Endometrial microvascular endothelial cells (primary cell): ENCODE results near the gene SFTPA1. TPM values are rescaled to one million over a fixed set of nuclear protein-coding genes. Genes with fewer than 3 reads are reported as not detected.
"Not testable (repeated sequence)": the region's sequence is repeated elsewhere in the genome, so short reads cannot be mapped to it uniquely, and the experiment has no call there.

Source experiments
- in situ Hi-C: cut with HindIII; loops from 2 replicates; pipeline ENCODE4 v1.10.0; 2017; ENCODE audit warnings: low sequenced_read_pairs, low pct_unique_long_range_greater_than_20kb; ENCODE audit errors: inconsistent ontology term
- total RNA-seq: library from RNA; depleted of rRNA; stranded (reverse); fragments of >200 nt; gene quantifications from one replicate; pipeline ENCODE4 v1.2.3, GENCODE V29; 2015; ENCODE audit errors: inconsistent ontology term

SFTPA1 gene
- total RNA-seq, result not detected

DNA sequence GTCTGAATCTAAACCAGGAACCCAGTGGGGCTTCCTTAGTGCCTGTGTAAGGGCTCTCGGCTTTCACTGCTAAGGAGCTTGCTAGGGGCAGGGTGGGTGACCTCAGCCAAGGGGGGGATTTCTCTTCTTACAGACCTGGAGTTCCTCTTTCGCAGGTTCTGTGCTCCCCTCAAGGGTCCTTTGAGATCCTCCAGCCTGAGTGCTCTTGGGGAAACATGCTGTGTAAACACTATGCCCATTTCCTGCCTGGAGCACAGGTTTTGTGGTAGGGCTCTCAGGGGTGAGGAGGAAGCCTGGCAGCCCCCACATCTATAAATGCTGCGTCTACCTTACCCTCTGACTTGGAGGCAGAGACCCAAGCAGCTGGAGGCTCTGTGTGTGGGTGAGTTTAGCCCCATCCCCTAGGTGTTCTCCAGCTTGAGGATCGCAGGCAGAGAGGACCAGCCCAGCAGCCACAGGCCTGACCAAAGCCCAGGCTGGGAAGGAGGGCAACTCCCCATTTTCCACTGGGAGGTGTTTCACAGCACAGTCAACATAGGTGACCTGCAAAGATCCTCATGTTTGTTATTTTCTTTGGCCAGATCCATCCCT is at the start of gene SFTPA1:
Gene SFTPA1 (plus strand): TSS at position 339 of the 591 bp plus-strand sequence. CDS start 887 bp downstream, outside the sequence.
- in situ Hi-C loops, result no loop called here

DNA sequence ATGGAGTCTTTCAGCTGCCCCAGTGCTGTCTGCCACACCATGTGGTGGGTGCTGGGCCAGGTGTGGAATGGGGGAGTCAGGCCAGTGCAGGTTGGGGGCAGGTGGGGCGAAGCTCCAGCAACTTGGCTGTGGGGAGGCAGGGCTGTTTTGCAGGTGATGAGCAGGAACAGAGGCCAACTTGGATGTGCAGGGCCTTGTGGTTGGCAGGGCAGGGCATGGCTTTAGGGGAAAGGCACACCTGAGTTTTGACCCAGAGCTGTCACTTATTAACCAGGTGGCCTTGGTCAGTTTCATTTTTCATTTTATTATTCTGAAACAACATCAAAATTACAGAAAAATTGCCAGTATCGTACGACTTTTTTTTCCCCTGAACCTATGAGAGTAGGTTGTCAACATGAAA is 49.5 kb upstream of the SFTPA1 start:
- in situ Hi-C loops, result no loop called here

DNA sequence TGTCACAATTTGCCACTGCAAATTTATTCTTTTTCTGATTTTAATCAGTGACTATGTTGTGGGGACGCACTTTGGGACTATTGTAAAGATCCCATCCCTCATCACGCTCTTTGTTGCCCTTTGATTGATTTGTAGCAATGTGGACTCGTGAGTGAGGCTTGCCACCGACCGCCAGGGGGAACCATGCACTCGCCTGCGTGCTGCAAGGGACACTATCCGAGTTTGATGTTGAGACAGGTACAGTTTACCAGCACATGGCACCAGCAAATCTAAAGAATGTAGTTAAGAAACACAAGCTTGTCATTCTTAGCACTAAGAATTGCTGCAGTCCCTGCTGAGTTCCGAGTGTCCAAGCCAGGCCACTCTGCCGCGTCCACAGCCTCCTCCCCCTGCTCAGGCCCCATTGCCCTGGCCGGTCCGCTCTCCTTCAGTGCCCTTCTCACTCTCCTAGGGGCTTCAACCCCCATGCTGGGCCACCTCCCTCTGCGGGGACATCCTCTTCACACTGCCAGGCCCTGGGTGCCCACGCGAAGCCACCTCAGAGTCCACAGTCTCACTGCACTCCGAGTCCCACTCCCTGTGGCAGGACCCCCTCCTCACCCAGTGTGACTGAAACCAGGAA is 48.5 kb upstream of the SFTPA1 start:
- in situ Hi-C loops, result no loop called here

GRCh38 chr10:79563426-79563825 is 47.3 kb upstream of the SFTPA1 start:
- in situ Hi-C loops, result no loop called here

DNA sequence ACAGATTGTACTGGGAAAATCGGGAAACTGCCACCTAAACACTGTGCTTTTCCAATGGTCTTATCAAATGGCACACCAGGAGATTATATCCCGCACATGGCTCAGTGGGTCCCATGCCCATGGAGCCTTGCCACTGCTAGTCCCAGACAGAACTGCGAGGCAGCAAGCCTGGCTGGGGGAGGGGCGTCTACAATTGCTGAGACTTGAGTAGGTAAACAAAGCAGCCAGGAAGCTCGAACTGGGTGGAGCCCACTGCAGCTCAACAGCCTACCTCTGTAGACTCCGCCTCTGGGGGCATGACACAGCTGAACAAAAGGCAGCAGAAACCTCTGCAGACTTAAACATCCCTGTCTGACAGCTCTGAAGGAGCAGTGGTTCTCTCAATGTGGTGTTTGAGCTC is 40.1 kb upstream of the SFTPA1 start:
- in situ Hi-C loops, result not testable (repeated sequence)

GRCh38 chr10:79579361-79579760 is 31.4 kb upstream of the SFTPA1 start:
- in situ Hi-C loops, result no loop called here

DNA sequence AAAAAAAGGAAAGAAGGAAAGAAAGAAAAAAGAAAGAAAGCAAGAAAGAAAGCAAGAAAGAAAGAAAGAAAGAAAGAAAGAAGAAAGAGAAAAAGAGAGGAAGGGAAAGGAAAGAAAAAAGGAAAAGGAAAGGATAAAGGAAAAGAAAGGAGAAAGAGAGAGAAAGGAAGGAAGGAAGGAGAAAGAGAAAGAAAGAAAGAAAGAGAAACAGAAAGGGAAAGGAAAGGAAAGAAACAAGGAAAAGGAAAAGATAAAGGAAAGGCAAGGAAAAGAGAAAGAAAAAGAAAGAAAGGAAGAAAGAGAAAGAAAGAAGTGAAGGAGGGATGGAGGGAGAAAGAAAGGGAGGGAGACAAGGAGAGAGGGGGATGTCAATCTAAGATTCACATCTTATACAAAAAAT is 29.7 kb upstream of the SFTPA1 start:
- in situ Hi-C loops, result no loop called here

DNA sequence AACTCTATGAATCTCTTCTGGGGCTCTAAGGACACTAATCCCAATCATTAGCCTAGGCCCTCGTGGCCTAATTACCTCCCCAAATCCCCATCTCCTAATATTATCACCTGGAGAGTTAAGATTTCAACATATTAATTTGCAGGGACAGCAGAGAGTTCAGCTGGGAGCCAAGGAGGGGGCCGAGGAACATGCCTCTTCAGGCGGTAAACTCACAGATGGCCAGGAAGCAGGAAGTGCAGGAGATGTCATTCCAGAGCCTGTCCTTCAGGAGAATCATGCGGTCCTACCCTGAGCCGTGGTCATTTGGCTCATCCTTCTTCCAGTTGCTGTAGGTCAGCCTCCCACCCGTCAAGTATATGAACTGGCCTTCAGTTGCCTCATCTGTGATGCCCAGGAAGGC is 28.6 kb upstream of the SFTPA1 start:
- in situ Hi-C loops, result no loop called here

GRCh38 chr10:79582954-79583353 is 27.8 kb upstream of the SFTPA1 start:
- in situ Hi-C loops, result not testable (repeated sequence)

DNA sequence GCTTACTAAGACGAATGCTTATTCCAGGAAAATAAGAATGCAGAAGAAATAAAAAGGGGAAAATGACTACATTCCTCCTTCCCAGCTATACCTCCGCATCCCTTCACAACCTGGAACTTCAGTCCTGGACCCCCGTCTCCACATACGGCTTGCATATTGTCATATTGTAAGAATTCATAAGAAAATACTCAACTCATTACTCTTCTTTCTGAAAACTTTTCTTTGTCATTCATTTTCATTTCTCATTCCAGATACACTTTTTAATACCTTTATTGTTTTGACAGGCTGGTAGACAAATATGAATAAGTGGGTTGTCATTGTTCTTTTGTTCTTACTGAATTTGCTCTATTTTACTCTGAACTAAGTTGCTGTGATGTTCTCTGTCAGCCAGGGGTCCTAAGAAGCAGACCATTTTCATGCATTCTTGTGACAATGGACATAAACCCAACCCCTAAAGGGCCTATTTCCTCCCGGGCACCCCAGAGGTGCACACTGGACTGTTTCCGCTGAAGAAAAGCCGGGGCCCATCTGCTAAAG is 27.2 kb upstream of the SFTPA1 start:
- in situ Hi-C loops, result no loop called here

DNA sequence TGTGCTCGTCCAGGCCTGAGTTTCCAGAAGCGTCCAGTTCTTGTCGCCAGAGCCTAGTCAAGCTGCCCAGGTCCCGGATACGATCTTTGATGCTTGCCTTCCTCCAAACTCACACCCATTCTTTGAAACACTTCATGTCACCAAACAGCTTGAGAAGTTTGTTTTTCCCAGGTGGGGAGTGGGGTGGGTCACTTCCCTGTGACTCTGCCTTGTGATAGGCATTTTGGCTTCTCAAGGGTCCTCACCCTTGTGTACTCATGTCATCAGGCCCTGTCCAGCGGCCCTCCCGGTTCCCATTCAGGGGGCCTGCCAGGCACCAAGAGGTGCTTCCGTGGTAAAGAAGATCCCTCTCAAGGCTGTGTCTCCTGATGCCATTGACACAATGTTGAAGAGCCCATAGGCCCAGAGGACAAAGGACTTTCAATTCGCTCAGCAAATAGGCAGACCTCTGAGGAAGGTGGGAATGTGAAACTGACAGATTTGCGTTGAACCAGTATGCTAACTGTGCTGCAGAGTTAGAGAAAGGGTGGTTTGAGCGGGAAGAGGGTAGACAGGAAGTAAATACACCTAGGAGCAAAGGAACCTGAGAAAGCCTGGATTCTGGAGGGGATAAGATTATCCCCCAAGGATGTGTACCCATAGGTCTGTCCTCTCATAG is 24.7 kb upstream of the SFTPA1 start:
- in situ Hi-C loops, result no loop called here

- in situ Hi-C loops, result no loop called here
Measured at GRCh38 chr10:79586933-79587332, 23.8 kb upstream of the SFTPA1 start.

DNA sequence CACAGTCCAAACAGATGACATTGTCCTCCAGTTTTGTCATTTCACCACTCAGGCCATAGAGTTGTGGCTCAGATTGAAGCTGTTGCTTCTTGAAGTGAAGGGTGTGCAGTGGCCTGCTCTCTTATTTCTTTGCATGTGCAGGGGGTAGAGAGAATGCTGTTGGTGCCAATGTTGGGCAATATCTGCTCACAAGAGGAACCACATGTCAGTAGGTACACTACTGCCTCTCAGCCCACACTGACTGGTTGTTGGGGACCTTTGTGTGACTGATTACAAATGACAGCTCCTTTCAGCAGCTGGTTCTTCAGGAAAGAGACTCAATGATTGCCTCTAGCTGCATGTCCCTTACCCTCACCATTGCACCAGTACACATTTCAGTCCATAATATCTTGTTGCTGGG is 21.9 kb upstream of the SFTPA1 start:
- in situ Hi-C loops, result no loop called here

DNA sequence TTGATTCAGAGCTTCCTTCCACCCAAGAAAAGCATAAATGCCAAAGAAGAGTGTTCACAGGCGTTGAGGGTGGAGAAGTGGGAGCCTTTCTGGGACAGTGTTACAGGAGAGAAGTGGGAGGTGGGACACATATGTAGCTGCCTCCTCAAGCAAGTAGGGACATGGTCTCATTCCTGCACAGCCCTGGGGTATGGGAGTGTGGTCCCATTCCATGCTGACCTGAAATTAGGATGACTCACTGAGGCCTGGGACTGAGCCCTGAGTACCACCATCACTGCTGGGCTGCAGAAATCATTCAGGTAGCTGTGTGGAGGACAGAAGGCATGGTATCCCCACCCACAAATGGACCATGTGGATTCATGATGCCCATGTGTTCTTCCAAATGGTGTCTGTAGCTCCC is 17.4 kb upstream of the SFTPA1 start:
- in situ Hi-C loops, result no loop called here

GRCh38 chr10:79594565-79594964 is 16.2 kb upstream of the SFTPA1 start:
- in situ Hi-C loops, result not testable (repeated sequence)

DNA sequence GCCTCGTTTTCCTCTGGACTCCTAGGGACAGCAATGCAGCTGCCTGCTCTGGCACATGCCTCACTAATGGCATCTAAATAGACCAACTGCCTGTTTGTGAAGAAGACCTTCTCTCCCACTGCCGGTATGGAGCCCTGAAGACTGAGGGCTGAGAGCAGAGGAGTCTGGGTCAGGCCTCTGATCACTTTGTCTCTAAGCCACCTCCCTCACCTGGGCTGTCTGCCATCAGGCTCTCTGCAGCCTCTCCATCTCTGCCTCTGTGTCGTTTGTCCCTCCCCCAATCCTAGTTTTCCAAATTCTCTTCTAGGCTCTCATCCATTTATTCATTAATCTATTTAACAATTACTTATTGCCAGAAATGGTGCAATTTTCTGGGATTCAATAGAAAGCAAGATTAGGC is 15.2 kb upstream of the SFTPA1 start:
- in situ Hi-C loops, result no loop called here

DNA sequence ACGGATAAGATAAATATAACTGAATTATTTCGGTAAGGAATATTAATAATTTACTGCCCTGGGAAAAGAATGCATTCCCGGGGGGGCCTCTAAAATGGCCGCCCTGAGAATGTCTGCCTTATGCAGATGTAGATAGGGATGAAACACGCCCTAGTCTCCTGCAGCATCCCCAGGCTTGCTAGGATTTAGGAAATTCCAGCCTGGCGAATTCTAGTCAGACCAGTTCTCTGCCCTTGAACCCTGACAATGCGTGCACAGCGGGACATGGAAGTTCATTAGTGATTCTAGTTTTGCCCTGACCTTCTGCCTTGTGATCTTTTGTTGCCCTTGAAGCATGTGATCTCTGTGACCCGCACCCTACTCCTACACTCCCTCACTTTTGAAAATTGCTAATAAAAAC is 11.1 kb upstream of the SFTPA1 start:
- in situ Hi-C loops, result not testable (repeated sequence)

GRCh38 chr10:79601939-79602338 is 8.8 kb upstream of the SFTPA1 start:
- in situ Hi-C loops, result no loop called here

- in situ Hi-C loops, result no loop called here
Measured at GRCh38 chr10:79602953-79603352, 7.8 kb upstream of the SFTPA1 start.

- in situ Hi-C loops, result no loop called here
Measured at GRCh38 chr10:79604294-79604693, 6.4 kb upstream of the SFTPA1 start.
